Measurements from ENCODE around the gene MRPS12. TPM values are rescaled to one million over a fixed set of nuclear protein-coding genes. Genes with fewer than 3 reads are reported as not detected.
A peak's percentile ranks its signal among the peaks of the same experiment; 100 is the strongest.

Gene MRPS12
- total and polyA plus RNA-seq, 2 of the 13 experiments (the other 11 are each of a cell fraction or from before 2014, with no cell fraction given) = 27.5 to 54.8 TPM

GRCh38 chr19:38932425-38933179, 1.9 kb downstream of the MRPS12 start (continued):
- TF ChIP-seq HNF1A (IDR thresholded peaks at IDR 0.05; ENCODE audit: low read depth) (no peak), HNF1A (CRISPR knock-in tag; IDR thresholded peaks at IDR 0.05; ENCODE audit: borderline replicate concordance) (no peak), MXI1 (IDR thresholded peaks at IDR 0.05; ENCODE audit: borderline replicate concordance, low read depth, low read length) (no peak), TP53 (CRISPR knock-in tag; conservative IDR thresholded peaks at IDR 0.05) (no peak), ZFP36 (IDR thresholded peaks at IDR 0.05; ENCODE audit: borderline replicate concordance, low read depth, low read length, partially characterized antibody) (no peak), RBFOX2 (IDR thresholded peaks at IDR 0.05; ENCODE audit: low read depth, low read length) (peak; percentile 72), TSC22D2 (CRISPR knock-in tag; IDR thresholded peaks at IDR 0.05; ENCODE audit: borderline replicate concordance) (no peak), ARID4A (CRISPR knock-in tag; IDR thresholded peaks at IDR 0.05; ENCODE audit: borderline replicate concordance) (no peak), ZNF605 (CRISPR knock-in tag; IDR thresholded peaks at IDR 0.05) (no peak), GZF1 (CRISPR knock-in tag; IDR thresholded peaks at IDR 0.05) (no peak), PBX2 (CRISPR knock-in tag; IDR thresholded peaks at IDR 0.05) (no peak), CTCF (CRISPR knock-in tag; IDR thresholded peaks at IDR 0.05) (peak; percentile 59), PATZ1 (CRISPR knock-in tag; IDR thresholded peaks at IDR 0.05) (no peak), ZNF160 (CRISPR knock-in tag; IDR thresholded peaks at IDR 0.05) (no peak), SUZ12 (IDR thresholded peaks at IDR 0.05; ENCODE audit: low read depth, low read length) (no peak)
